Prostate gland (tissue), 2 donors: ENCODE measurements around the gene DNASE1L2. TPM values are rescaled to one million over a fixed set of nuclear protein-coding genes. Genes with fewer than 3 reads are reported as not detected.

Experiments
- DNase-seq: peaks from one replicate; pipeline ENCODE4 v3.0.0-alpha.2; 2019; ENCODE audit warnings: low spot score
- H3K27ac ChIP-seq, 2 donors: fragments of 200-600 bp; sonication (generic); 2 replicates each; pipeline ENCODE4 v1.5.1; 2017 to 2019
- H3K27me3 ChIP-seq: fragments of 200-600 bp; sonication (generic); replicated peaks from 2 replicates; pipeline ENCODE4 v1.5.1; 2019; ENCODE audit not compliant: insufficient read depth
- H3K36me3 ChIP-seq, 2 donors: fragments of 200-600 bp; sonication (generic); 1 replicate in 1 of 2; 2 replicates in 1 of 2; pipeline versions ENCODE4 v1.5.1 to v1.8.1; 2017 to 2019
- H3K4me1 ChIP-seq: fragments of 200-600 bp; sonication (generic); replicated peaks from 2 replicates; pipeline ENCODE4 v1.5.1; 2019
- H3K4me3 ChIP-seq, 2 donors: fragments of 200-600 bp; sonication (generic); 2 replicates each; pipeline ENCODE4 v1.5.1; 2017 to 2019
- H3K9me3 ChIP-seq: fragments of 200-600 bp; sonication (generic); 2 replicates; pipeline ENCODE4 v1.5.1; 2017
- CTCF ChIP-seq, 4 experiments: fragments of 200-600 bp in 2 of 4; fragments of 450-650 bp in 2 of 4; sonication (generic) in 2 of 4; IDR thresholded peaks; 1 replicate in 3 of 4; 2 replicates in 1 of 4; pipeline ENCODE4 v1.5.1; 2016 to 2019; ENCODE audit warnings: antibody characterized with exemption in 4 of 4, mild to moderate bottlenecking in 2 of 4, moderate library complexity in 2 of 4
- POLR2A ChIP-seq: fragments of 450-650 bp; IDR thresholded peaks from one replicate; pipeline ENCODE4 v1.6.1; 2016; ENCODE audit warnings: antibody characterized with exemption, mild to moderate bottlenecking
- POLR2AphosphoS5 ChIP-seq: sonication (generic); formaldehyde crosslinking; IDR thresholded peaks from one replicate; pipeline ENCODE4 v1.6.1; 2017; ENCODE audit warnings: antibody characterized with exemption
- WGBS: methylation state at CpG from one replicate; pipeline ENCODE4 v1.1.5; 2018; 5-methylcytosine and 5-hydroxymethylcytosine counted together
- intact Hi-C: fragments of 100-400 bp; cut with DNase I; formaldehyde crosslinking; loops from one replicate; pipeline ENCODE4 v1.14.2; 2022
- total RNA-seq, 2 donors: library from RNA; depleted of rRNA; stranded (reverse); fragments of >200 nt; gene quantifications; one replicate each; pipeline ENCODE4 v1.1.0, GENCODE V29; 2016

Gene DNASE1L2
- total RNA-seq, 2 donors from 2014 or later, result 0.77 to 4.6 TPM

- no peaks in the 10 kb centered on the region for H3K9me3 ChIP-seq
- no peaks in the 10 kb centered on the region for H3K27me3 ChIP-seq
- 86% methylated on average over 17 of the region's 18 CpGs for WGBS
- H3K36me3 ChIP-seq, result peaks cover 9 to 10% of the 10 kb centered on the region in 2 donors
- H3K4me3 ChIP-seq, result no peak overlapping the region
- TF ChIP-seq POLR2AphosphoS5, result no peak
- DNase-seq, result no peak
- no peak overlapping the region for H3K27ac ChIP-seq
- no peaks in the 10 kb centered on the region for H3K4me1 ChIP-seq
- intact Hi-C loops, result loop anchor here (10.0 kb wide), 1 partner anchor 222 kb away; the partner anchor contains the start of gene NHERF2
Observed at GRCh38 chr16:2246301-2246885, 10.1 kb downstream of the DNASE1L2 start.

- DNase-seq, result no peak
- 4% methylated on average over 35 of the region's 35 CpGs for WGBS
- no peak for TF ChIP-seq POLR2A
- TF ChIP-seq POLR2AphosphoS5, result no peak
- no peak for TF ChIP-seq CTCF (IDR thresholded peaks at IDR 0.05)
- peaks cover 10% of the 10 kb centered on the region for H3K4me1 ChIP-seq
- peak overlapping the region; percentile 73 to 84 for H3K4me3 ChIP-seq
- no peaks in the 10 kb centered on the region for H3K9me3 ChIP-seq
- H3K27me3 ChIP-seq, result no peaks in the 10 kb centered on the region
- peak overlapping the region; percentile 88 to 94 for H3K27ac ChIP-seq
- peaks cover 10 to 20% of the 10 kb centered on the region in 2 donors for H3K36me3 ChIP-seq
- intact Hi-C loops, result loop anchor here (5.0 to 10.0 kb wide), 2 partner anchors 46 to 93 kb away; partner anchors contain the start of genes MLST8 and TRAF7
Observed at GRCh38 chr16:2250652-2251295, 14.5 kb downstream of the DNASE1L2 start.

GRCh38 chr16:2251296-2252111, 15.3 kb downstream of the DNASE1L2 start, which contains the start of gene ECI1:
ECI1 (minus strand) TSS chr16:2251587; CDS start chr16:2251566, 21 bp downstream.
- WGBS, result 2% methylated on average over 57 of the region's 88 CpGs
- Histone ChIP-seq H3K27ac (peak within 1 kb of the TSS; percentile 88 to 94), H3K4me1 (peaks cover 10% of the 10 kb centered on the region), H3K9me3 (no peaks in the 10 kb centered on the region), H3K4me3 (peak within 1 kb of the TSS; percentile 73 to 84), H3K27me3 (no peaks in the 10 kb centered on the region), H3K36me3 (peaks cover 10 to 12% of the 10 kb centered on the region in 2 donors)
- TF ChIP-seq POLR2A (peak; percentile 85), CTCF (IDR thresholded peaks at IDR 0.05) (peak; percentile 53 to 96 (median 84)), POLR2AphosphoS5 (peak; percentile 93)
- intact Hi-C loops, result loop anchor here (5.0 to 10.0 kb wide), 2 partner anchors 47 to 94 kb away; partner anchors contain the start of genes MLST8 and TRAF7
- peak; percentile 92 for DNase-seq

- Histone ChIP-seq H3K4me1 (peaks cover 10% of the 10 kb centered on the region), H3K4me3 (no peak overlapping the region), H3K9me3 (no peaks in the 10 kb centered on the region), H3K27me3 (no peaks in the 10 kb centered on the region), H3K27ac (peak overlapping the region in 1 of 2 donors; percentile 94), H3K36me3 (peaks cover 10 to 17% of the 10 kb centered on the region in 2 donors)
- TF ChIP-seq POLR2A (no peak), CTCF (IDR thresholded peaks at IDR 0.05) (no peak), POLR2AphosphoS5 (no peak)
- intact Hi-C loops, result loop anchor here (5.0 to 10.0 kb wide), 2 partner anchors 48 to 95 kb away; partner anchors contain the start of genes MLST8 and TRAF7
- DNase-seq, result no peak
- 92% methylated on average over 7 of the region's 7 CpGs for WGBS
Observed at GRCh38 chr16:2252806-2253148, 16.5 kb downstream of the DNASE1L2 start.

GRCh38 chr16:2253293-2253692, 17.0 kb downstream of the DNASE1L2 start:
- Histone ChIP-seq H3K9me3 (no peaks in the 10 kb centered on the region), H3K27me3 (no peaks in the 10 kb centered on the region), H3K27ac (no peak overlapping the region), H3K4me3 (no peak overlapping the region), H3K4me1 (peaks cover 10% of the 10 kb centered on the region), H3K36me3 (peaks cover 10 to 17% of the 10 kb centered on the region in 2 donors)
- no peak for DNase-seq
- intact Hi-C loops, result loop anchor here (5.0 to 10.0 kb wide), 2 partner anchors 48 to 96 kb away; partner anchors contain the start of genes MLST8 and TRAF7
- TF ChIP-seq POLR2AphosphoS5, result no peak
- TF ChIP-seq POLR2A, result no peak
- no peak for TF ChIP-seq CTCF (IDR thresholded peaks at IDR 0.05)
- 80% methylated on average over 11 of the region's 11 CpGs for WGBS
